Measurements from ENCODE around the gene SFXN2. TPM values are rescaled to one million over a fixed set of nuclear protein-coding genes. Genes with fewer than 3 reads are reported as not detected.
A peak's percentile ranks its signal among the peaks of the same experiment; 100 is the strongest.
"Not testable (repeated sequence)": the region's sequence is repeated elsewhere in the genome, so short reads cannot be mapped to it uniquely, and the experiment has no call there.

The SFXN2 gene, protein sequence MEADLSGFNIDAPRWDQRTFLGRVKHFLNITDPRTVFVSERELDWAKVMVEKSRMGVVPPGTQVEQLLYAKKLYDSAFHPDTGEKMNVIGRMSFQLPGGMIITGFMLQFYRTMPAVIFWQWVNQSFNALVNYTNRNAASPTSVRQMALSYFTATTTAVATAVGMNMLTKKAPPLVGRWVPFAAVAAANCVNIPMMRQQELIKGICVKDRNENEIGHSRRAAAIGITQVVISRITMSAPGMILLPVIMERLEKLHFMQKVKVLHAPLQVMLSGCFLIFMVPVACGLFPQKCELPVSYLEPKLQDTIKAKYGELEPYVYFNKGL
- 39.5 and 44.0 TPM in 2 replicates for total RNA-seq

- peak; percentile 40 for DNase-seq (ENCODE audit: low spot score)
- Mint-ChIP-seq H3K9me3 (no peaks in the 10 kb centered on the region), H3K4me3 (peak within 1 kb of the TSS; percentile 88), H3K4me1 (ENCODE audit: low read depth) (peaks cover 57% of the 10 kb centered on the region), H3K27me3 (ENCODE audit: insufficient read depth) (no peaks in the 10 kb centered on the region), H3K36me3 (ENCODE audit: low read depth) (peaks cover 11% of the 10 kb centered on the region), H3K27ac (peak within 1 kb of the TSS; percentile 91)
- intact Hi-C loops (cut with micrococcal nuclease): loop anchor here (1.0 to 10.0 kb wide), 12 partner anchors 28 to 1200 kb away; partner anchors contain the start of genes ACTR1A, ARMH3, CNNM2 and GBF1
Measured at GRCh38 chr10:102714621-102715455, at the start of gene SFXN2. Gene SFXN2 (plus strand): TSS chr10:102714636. CDS start chr10:102726637, 12,001 bp downstream.

DNA sequence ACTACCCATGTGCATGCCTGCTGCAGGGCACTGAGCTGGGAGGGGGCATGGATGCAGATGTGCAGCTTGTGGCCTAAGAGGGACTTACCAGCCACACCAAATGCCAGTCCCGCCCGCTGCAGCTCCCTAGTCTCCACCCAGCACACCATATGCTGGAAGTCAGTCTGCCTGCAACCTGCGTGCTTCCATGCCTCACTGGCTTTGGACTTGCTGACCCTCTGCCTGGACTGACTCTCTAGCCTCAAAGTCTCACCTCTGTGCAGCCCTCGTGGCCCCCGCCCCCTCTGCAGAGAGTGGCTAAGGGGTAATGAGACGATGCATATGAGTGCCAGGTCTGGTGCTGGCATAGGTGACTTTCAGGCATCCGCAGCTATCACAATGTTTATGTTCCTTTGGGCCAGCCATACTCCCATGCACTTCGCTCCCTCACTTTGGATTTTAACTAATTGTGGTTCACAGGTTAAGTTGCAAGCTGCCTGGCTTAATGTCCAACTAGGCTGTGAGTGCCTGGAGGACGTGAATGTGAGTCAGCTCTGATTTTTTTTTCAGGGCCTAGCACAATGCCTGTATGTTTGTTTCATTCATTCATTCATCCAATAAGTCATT, 48.4 kb upstream of the SFXN2 start:
- DNase-seq (ENCODE audit: low spot score): no peak
- Mint-ChIP-seq H3K9me3 (no peaks in the 10 kb centered on the region), H3K4me1 (ENCODE audit: low read depth) (peaks cover 25% of the 10 kb centered on the region), H3K4me3 (no peak overlapping the region), H3K27me3 (ENCODE audit: insufficient read depth) (peaks cover 2% of the 10 kb centered on the region), H3K27ac (no peak overlapping the region), H3K36me3 (ENCODE audit: low read depth) (no peaks in the 10 kb centered on the region)
- intact Hi-C loops (cut with micrococcal nuclease): no loop called here

DNA sequence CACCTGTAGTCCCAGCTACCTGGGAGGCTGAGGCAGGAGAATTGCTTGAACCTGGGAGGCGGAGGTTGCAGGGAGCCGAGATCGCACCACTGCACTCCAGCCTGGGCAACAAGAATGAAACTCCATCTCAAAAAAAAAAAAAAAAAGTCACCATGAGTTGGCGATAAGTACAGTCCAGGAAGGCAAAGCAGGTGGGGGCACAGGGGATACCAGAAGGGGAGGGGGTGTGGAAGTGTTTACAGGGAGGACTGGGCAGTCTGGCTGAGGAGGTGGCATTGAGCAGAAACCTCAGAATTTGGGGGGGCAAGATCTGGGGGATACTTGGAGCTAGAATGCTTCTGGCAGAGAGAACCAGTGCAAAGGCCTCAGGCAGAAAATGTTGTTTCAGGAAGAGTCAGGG, 47.0 kb upstream of the SFXN2 start:
- H3K9me3 Mint-ChIP-seq; intact Hi-C loops (cut with micrococcal nuclease); H3K4me3 Mint-ChIP-seq; H3K27me3 Mint-ChIP-seq (ENCODE audit: insufficient read depth); H3K36me3 Mint-ChIP-seq (ENCODE audit: low read depth); DNase-seq (ENCODE audit: low spot score): not testable (repeated sequence)
- Mint-ChIP-seq H3K4me1 (ENCODE audit: low read depth) (peaks cover 13% of the 10 kb centered on the region), H3K27ac (peak overlapping the region; percentile 16)

- no peaks in the 10 kb centered on the region for H3K9me3 Mint-ChIP-seq
- no peak overlapping the region for H3K27ac Mint-ChIP-seq
- no peaks in the 10 kb centered on the region for H3K36me3 Mint-ChIP-seq (ENCODE audit: low read depth)
- no peak overlapping the region for H3K4me3 Mint-ChIP-seq
- no peak for DNase-seq (ENCODE audit: low spot score)
- intact Hi-C loops (cut with micrococcal nuclease): no loop called here
- H3K4me1 Mint-ChIP-seq (ENCODE audit: low read depth): peaks cover 13% of the 10 kb centered on the region
- peaks cover 2% of the 10 kb centered on the region for H3K27me3 Mint-ChIP-seq (ENCODE audit: insufficient read depth)
Measured at GRCh38 chr10:102668326-102669107, 45.9 kb upstream of the SFXN2 start.

DNA sequence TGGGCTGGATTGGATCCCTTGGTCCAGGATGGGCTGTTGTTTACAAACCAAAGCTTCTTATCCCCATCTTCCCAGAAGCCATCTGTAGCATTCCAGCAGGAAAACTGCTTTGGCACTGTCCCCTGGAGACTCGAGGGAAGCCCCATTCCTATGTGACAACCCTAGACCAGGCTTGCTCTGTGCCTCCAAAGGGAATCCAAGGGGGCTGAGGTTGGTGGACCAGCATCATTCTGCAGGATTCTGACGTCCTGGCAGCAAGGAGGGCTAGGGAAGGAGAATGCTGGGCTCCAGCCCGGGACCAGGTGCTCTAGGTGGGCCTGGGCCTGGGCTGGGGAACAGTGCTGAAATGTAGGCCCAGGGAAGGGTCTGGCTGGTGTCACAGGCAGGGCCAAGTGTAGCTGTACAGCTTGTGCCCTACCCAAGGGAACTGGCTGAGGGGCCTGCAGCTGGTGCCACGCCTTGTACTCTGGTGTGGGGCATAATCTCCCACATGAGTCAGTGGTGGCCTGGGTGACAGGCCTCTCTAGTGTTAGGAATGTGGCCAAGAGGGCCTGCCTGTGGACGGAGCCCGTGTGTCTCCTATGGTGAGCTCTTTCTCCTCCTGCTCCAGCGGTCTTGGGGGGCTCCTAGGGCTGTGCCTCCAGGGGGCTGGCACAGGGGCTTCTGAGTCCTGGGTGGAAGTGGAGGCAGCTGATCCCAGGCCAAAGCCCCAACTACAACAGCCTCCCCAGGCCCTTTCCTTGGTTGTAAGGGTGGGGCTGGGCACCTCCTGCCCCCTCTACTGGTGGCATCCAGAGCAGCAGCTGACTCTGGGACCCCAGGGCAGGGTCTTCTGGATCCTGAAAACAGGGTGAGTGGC, 45.0 kb upstream of the SFXN2 start:
- no peak overlapping the region for H3K4me3 Mint-ChIP-seq
- no peak overlapping the region for H3K27ac Mint-ChIP-seq
- peaks cover 22% of the 10 kb centered on the region for H3K4me1 Mint-ChIP-seq (ENCODE audit: low read depth)
- peaks cover 2% of the 10 kb centered on the region for H3K27me3 Mint-ChIP-seq (ENCODE audit: insufficient read depth)
- H3K36me3 Mint-ChIP-seq (ENCODE audit: low read depth): peaks cover 1% of the 10 kb centered on the region
- intact Hi-C loops (cut with micrococcal nuclease): no loop called here
- no peaks in the 10 kb centered on the region for H3K9me3 Mint-ChIP-seq
- no peak for DNase-seq (ENCODE audit: low spot score)

DNA sequence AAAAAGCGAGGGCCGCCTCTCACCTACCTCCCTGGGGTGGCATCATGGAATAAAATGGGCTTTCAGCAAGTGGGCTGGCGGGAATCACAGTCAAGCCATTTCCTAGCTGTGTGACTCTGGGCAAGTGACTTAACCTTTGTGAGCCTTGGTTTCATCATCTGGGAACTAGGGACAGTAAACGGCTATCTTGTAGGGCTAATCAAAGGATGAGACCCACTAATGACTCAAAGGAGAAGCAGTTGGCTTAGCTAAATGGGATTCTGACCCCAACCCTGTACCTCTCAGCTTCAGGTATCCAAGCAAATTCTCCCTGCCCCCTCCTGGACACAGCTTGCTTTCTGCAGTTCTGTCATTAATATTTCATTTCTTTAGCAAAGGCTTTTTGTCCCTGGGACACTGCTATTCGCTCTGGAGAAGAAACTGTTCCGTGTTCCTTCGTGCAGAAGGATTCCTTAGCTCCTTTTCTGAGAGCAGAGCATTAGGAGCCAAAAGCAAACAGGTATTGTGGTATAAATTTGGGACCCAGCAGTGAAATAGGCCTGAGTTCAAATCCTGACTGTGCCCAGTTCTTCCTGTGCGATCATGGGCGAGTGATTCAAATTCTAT, 44.3 kb upstream of the SFXN2 start:
- intact Hi-C loops (cut with micrococcal nuclease): no loop called here
- no peak overlapping the region for H3K27ac Mint-ChIP-seq
- H3K4me1 Mint-ChIP-seq (ENCODE audit: low read depth): peaks cover 30% of the 10 kb centered on the region

GRCh38 chr10:102670871-102671434, 43.5 kb upstream of the SFXN2 start:
- DNase-seq (ENCODE audit: low spot score): no peak
- H3K36me3 Mint-ChIP-seq (ENCODE audit: low read depth): peaks cover 1% of the 10 kb centered on the region
- no peak overlapping the region for H3K4me3 Mint-ChIP-seq
- H3K9me3 Mint-ChIP-seq: no peaks in the 10 kb centered on the region
- no peaks in the 10 kb centered on the region for H3K27me3 Mint-ChIP-seq (ENCODE audit: insufficient read depth)
- intact Hi-C loops (cut with micrococcal nuclease): no loop called here
- no peak overlapping the region for H3K27ac Mint-ChIP-seq
- H3K4me1 Mint-ChIP-seq (ENCODE audit: low read depth): peaks cover 36% of the 10 kb centered on the region

More for the DNA sequence above, 44.3 kb upstream of the SFXN2 start:
- H3K27me3 Mint-ChIP-seq (ENCODE audit: insufficient read depth): peaks cover 2% of the 10 kb centered on the region
- peaks cover 1% of the 10 kb centered on the region for H3K36me3 Mint-ChIP-seq (ENCODE audit: low read depth)
- no peaks in the 10 kb centered on the region for H3K9me3 Mint-ChIP-seq
- no peak overlapping the region for H3K4me3 Mint-ChIP-seq
- no peak for DNase-seq (ENCODE audit: low spot score)

DNA sequence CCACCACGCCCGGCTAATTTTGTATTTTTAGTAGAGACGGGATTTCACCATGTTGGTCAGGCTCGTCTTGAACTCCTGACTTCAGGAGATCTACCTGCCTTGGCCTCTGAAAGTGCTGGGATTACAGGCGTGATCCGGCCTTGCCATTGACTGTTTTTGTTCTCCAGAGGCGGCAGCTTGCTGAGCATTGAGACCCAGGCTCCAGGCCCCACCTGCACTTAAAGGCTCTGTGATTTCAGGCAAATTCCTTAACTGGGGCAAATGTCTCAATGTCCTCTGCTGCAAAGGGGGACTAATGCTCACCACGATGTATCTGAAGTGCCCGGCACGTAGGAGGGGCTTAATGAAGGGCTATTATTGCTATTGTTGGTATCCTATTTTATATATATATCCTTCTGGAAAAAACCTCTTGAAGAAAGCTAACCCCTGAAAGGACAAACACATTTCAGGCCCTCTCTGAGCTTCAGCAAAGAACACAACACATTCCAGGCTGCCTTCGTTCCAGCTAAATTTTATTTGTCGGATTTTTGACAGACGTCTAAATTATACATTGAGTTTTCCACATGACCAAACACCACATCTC, 41.1 kb upstream of the SFXN2 start:
- intact Hi-C loops (cut with micrococcal nuclease): no loop called here

DNA sequence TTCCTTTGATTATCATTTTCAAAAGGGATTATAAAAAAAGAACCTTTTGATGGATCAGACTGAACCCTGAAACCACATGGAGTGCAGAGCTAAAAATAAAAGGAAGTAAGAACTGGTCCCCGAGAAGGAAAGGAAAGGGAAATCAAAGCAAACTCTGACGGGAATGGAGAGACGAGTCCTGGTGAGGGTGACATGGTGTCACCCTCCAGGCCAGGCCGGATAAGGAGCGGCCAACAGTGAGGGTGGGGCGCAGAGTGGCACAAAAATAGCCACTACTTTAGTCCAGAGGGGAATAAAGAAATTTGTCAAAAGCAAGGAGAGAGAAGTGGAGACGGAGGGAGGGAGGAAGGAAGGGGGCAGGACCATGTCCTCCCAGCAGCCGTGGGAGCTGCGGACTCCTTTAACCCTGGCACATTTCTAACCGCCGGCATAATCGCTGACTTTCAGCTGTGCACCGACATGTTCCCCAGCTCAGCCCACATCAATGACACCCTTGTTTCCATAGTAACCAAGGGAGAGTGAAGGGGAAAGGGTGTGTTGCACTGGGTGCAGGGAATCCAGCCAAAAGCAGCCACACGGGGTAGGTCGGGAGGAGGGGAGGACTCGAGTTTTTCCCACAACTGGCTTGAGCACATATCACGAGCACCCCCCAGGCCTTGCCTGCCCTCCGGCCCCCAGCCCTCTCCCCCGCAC, 40.5 kb upstream of the SFXN2 start:
- peaks cover 25% of the 10 kb centered on the region for H3K4me1 Mint-ChIP-seq (ENCODE audit: low read depth)

More for the DNA sequence above, 41.1 kb upstream of the SFXN2 start:
- H3K4me3 Mint-ChIP-seq: peak overlapping the region; percentile 71
- peaks cover 1% of the 10 kb centered on the region for H3K36me3 Mint-ChIP-seq (ENCODE audit: low read depth)
- no peaks in the 10 kb centered on the region for H3K9me3 Mint-ChIP-seq
- H3K27me3 Mint-ChIP-seq (ENCODE audit: insufficient read depth): no peaks in the 10 kb centered on the region
- H3K27ac Mint-ChIP-seq: peak overlapping the region; percentile 69
- DNase-seq (ENCODE audit: low spot score): no peak
- peaks cover 27% of the 10 kb centered on the region for H3K4me1 Mint-ChIP-seq (ENCODE audit: low read depth)

DNA sequence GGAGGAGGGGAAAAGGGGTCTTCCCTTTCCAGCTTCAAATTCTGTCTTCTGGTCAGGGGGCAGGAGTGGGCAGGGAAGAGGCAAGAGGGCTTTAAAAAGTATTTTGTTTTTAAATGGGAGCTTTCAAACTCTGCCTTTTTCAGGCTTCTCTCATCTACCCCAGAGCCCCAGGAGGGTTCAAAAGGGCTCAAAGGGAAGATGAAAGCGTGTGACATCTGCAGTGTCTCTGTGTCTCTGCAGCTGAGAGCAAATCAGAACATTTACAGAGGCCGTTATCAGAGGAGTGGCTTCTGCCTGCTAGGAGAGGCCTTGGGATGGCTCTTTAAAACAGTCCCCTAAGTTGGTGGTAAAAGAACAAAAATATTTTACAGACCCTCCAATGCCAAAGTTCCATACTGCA, 39.9 kb upstream of the SFXN2 start:
- DNase-seq (ENCODE audit: low spot score): no peak
- Mint-ChIP-seq H3K36me3 (ENCODE audit: low read depth) (peaks cover 1% of the 10 kb centered on the region), H3K27ac (no peak overlapping the region), H3K4me3 (peak overlapping the region; percentile 71), H3K9me3 (no peaks in the 10 kb centered on the region), H3K4me1 (ENCODE audit: low read depth) (peaks cover 25% of the 10 kb centered on the region), H3K27me3 (ENCODE audit: insufficient read depth) (no peaks in the 10 kb centered on the region)
- intact Hi-C loops (cut with micrococcal nuclease): loop anchor here (1.0 to 2.0 kb wide), 4 partner anchors 13 to 68 kb away; partner anchors contain the start of gene WBP1L

More for the DNA sequence above, 40.5 kb upstream of the SFXN2 start:
- intact Hi-C loops (cut with micrococcal nuclease): loop anchor here (1.0 to 2.0 kb wide), 4 partner anchors 13 to 69 kb away; partner anchors contain the start of gene WBP1L
- no peaks in the 10 kb centered on the region for H3K27me3 Mint-ChIP-seq (ENCODE audit: insufficient read depth)
- H3K9me3 Mint-ChIP-seq: no peaks in the 10 kb centered on the region
- peaks cover 1% of the 10 kb centered on the region for H3K36me3 Mint-ChIP-seq (ENCODE audit: low read depth)
- H3K27ac Mint-ChIP-seq: peak overlapping the region; percentile 69
- H3K4me3 Mint-ChIP-seq: peak overlapping the region; percentile 71
- DNase-seq (ENCODE audit: low spot score): peak; percentile 69
